ENCODE measurements around the gene IFNA4.

DNA sequence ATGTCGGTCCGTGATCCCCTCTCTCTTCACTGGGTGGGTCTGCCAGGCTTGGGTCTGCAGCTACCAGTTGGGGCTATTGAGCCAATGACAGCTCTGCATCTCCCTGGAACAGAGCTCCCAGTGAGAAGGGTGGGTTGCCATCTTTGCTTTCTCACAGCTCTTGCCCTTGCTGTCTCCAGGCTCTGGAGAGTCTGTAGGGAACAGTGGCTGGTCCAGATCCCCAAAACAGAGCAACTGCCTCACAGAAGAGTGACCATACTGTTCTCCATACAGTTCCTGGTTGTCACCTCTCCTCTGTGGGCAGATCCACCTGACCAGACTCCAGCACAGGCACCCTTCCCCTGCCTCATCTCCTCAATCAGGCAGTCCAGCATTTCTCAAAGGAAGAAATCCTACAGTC lies 45.9 kb upstream of the IFNA4 start:
- TF ChIP-seq CTCF (IDR thresholded peaks at IDR 0.05) (no peak), POLR2A (IDR thresholded peaks at IDR 0.05) (no peak)

All from body of pancreas (tissue), 4 donors.